Upper lobe of left lung (tissue), 4 donors: ENCODE measurements around the gene PFKFB1.

ENCODE experiments used
- CTCF ChIP-seq, 6 experiments: fragments of 450-650 bp in 4 of 6; fragments of 200-600 bp in 2 of 6; sonication (generic) in 2 of 6; IDR thresholded peaks; one replicate each; pipeline ENCODE4 v1.5.1; 2016 to 2019; ENCODE audit warnings: antibody characterized with exemption in 6 of 6
- POLR2A ChIP-seq, 4 donors: fragments of 450-650 bp; IDR thresholded peaks; one replicate each; pipeline ENCODE4 v1.5.1; 2016 to 2017; ENCODE audit warnings: antibody characterized with exemption in 4 of 4, mild to moderate bottlenecking in 2 of 4
- POLR2AphosphoS5 ChIP-seq, 2 donors: sonication (generic); formaldehyde crosslinking; IDR thresholded peaks; one replicate each; pipeline ENCODE4 v1.5.1; 2017; ENCODE audit warnings: antibody characterized with exemption in 2 of 2

GRCh38 chrX:55011294-55011693 is 17.3 kb upstream of the PFKFB1 start:
- TF ChIP-seq POLR2A (IDR thresholded peaks at IDR 0.05) (no peak), POLR2AphosphoS5 (IDR thresholded peaks at IDR 0.05) (no peak), CTCF (IDR thresholded peaks at IDR 0.05) (no peak)
